HG03097 (cell line): ENCODE data around the gene RAB4B.
"Not testable (repeated sequence)": the region's sequence is repeated elsewhere in the genome, so short reads cannot be mapped to it uniquely, and the experiment has no call there.

Experiments used
- ATAC-seq: cut with Tn5 transposase; IDR thresholded peaks from one replicate; pipeline ENCODE4 v1.9.1; 2021; ENCODE audit not compliant: unreplicated experiment, low FRiP score

Gene RAB4B, protein sequence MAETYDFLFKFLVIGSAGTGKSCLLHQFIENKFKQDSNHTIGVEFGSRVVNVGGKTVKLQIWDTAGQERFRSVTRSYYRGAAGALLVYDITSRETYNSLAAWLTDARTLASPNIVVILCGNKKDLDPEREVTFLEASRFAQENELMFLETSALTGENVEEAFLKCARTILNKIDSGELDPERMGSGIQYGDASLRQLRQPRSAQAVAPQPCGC

GRCh38 chr19:40777937-40778705 is at the start of gene RAB4B:
Gene RAB4B (plus strand): TSS chr19:40778247. CDS start chr19:40778376, 129 bp downstream.
- peak; percentile 60 for ATAC-seq

GRCh38 chr19:40730065-40730464 is 48.0 kb upstream of the RAB4B start:
- not testable (repeated sequence) for ATAC-seq

DNA sequence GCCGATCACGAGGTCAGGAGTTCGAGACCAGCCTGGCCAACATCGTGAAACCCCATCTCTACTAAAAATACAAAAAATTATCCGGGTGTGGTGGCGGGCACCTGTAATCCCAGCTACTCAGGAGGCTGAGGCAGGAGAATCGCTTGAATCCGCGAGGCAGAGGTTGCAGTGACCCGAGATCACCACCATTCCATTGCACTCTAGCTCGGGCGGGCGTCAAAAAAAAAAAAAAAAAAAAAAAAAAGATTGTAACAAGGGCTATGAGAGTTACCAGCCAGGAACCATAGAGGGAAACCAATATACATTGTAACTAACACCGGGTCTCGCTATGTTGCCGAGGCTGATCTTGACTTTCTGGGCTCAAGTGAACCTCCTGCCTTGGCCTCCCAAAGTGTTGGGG is 45.7 kb upstream of the RAB4B start:
- ATAC-seq = not testable (repeated sequence)

DNA sequence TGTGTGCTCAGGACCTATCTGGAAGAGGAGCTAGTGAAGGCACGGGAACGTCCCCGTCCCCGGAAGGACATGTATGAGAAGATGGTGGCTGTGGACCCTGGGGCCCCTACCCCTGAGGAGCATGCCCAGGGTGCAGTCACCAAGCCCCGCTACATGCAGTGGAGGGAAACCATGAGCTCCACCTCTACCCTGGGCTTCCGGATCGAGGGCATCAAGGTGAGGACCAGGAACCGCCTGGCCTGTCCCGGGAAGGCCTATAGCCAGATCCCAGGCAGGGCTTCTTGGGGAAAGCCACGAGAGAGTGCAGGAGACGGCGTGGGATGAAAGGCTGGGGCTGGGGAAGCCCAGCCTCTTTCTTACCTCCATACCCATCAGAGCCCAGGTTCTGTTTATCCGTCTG is 44.9 kb upstream of the RAB4B start:
- no peak for ATAC-seq

- ATAC-seq = no peak
Measured at GRCh38 chr19:40735013-40735771, 42.9 kb upstream of the RAB4B start.

DNA sequence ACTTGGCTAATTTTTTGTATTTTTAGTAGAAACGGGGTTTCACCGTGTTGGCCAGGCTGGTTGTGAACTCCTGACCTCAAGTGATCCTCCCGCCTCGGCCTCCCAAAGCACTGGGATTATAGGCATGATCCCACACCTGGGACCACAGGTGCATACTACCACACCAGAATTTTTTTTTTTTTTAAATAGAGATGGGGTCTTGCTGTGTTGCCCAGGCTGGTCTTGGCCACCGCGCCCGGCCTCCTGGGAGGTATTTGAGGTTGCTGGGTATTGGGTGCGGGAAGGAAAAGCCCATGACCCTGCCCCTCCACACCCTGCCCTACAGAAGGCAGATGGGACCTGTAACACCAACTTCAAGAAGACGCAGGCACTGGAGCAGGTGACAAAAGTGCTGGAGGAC is 41.4 kb upstream of the RAB4B start:
- ATAC-seq = no peak

DNA sequence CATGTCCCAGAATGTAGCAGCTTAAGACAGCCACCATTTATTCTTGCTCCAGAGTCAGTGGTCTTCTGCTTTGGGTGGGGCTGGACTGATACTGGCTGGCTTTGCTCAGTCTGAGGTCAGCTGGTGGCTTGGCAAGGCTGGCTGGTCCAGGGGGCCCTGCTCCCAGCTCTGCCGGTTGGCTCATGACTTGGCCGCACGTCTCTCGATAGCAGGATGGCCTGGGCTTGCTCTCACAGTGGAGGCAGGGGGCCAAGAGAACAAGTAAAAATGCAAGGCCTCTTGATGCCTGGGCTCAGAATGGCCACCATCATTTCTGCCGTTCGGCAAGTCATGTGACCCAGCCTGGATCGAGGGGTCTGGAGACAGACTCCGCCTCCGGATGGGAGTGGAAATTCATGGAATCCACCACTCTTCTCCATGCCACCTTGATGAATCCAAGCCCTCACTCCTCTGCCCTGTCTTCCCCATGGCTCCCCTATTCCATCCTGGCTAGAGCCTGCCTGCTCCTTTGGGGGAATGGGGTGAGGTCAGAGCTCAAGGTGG is 40.9 kb upstream of the RAB4B start:
- no peak for ATAC-seq

DNA sequence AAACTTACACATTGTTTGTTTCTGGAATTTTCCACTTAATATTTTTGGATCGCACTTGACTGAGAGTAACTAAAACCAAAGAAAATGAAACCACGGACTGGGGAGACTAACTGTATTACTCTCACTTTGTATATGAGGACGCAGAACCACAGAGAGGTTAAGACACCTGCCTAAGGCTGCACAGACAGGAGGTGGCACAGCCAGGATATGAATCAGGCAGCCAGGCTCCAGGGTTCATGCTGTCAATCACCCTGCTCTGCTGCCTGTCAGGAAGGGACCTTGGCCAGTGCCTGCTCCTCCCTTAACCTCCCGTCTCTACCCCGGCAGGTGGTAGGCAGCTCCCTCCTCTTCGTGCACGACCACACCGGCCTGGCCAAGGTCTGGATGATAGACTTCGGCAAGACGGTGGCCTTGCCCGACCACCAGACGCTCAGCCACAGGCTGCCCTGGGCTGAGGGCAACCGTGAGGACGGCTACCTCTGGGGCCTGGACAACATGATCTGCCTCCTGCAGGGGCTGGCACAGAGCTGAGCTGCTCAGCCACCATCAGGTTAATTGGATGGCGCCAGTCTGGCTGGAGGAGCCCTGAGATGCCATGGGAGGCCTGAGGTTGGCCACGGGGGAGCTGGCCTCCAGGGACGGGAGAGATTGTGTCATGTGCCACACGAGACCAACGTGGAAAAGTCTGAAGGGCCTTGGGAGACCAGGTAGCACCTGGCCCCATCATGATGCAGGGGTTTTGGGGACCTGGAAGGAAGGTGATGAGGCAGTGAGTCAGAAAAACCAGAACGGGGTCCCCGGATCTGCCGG is 38.8 kb upstream of the RAB4B start:
- ATAC-seq = no peak

DNA sequence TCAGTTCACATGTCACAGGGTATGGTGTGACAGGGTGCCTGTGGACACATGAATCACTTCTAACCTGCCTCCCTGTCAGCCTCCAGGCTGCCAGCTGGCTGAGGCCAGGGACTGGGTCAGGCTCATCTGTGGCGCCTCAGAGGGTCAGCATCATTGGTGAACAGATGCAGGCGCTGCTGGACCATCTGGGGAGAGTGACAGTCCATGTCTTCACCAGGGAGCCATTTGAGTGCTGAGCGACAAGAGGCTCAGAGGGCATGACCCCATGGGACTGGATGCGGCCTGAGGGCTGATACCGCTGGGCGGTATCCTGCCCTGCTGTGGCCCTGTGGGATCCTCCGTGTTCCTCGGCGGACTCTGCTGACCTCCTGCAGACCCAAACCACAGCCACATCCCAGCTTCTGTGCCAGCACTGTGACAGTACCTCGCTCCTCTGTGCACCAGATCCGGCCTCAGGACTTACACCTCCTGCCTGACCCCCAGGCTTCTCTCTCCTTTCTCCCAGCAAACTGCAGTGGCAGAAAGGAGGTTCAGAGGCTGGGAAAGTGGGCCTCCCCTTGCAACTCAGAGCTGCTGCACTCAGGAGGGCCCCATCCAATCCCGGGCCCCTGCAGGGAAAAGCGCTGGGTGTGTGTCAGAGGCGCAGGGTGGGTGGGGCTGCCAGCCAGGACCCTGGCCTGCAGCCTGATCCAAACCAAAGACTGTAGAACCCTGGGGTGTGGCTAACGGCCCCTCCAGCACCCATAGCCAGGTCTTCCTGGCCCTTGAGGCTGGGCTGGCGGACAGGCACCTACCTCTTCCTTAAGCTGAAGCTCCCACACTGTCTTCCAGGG is 38.0 kb upstream of the RAB4B start:
- no peak for ATAC-seq

GRCh38 chr19:40740747-40741146 is 37.3 kb upstream of the RAB4B start:
- ATAC-seq = no peak

DNA sequence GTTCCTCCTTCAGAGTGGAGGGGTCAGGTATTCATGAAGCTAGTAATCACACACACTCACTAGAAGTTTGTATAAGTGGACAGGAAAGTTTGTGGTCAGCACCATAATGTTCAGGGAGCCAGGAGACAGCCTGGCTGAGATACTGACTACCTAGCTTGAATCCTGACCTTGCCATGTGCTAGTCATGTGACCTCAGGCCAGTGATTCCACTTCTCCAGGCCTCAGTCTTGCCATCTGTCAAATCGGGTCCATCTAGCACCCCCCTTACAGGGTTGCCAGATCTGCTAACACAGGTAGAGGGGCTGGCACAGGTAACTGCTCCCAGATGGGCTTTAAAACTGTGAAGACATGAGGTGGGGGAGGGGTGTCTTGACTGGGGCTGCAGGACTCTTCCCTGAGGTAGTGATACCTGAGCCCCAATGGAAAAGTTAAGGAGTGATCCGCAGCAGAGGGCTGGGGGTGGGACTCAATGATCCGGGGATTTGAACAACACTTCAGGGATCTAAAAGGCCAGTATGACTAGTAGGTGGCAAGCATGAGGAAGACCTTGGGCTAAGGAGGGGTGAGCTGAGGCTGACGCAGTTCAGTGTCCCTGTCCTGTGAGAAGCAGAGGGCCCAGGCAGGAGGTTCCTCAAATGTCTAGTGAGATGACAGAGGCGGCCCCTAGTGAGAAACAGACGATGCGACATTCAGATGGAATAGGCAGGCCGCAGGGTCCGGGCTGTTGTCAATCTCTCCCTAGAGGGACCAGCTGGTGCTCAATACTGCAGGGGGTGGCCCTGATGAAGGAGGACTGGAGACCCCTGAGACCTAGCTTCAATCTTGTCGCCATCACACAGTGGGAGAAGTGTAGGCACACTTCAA is 36.3 kb upstream of the RAB4B start:
- no peak for ATAC-seq

- no peak for ATAC-seq
Measured at GRCh38 chr19:40742477-40742876, 35.6 kb upstream of the RAB4B start.

GRCh38 chr19:40742886-40743285 is 35.2 kb upstream of the RAB4B start:
- no peak for ATAC-seq

DNA sequence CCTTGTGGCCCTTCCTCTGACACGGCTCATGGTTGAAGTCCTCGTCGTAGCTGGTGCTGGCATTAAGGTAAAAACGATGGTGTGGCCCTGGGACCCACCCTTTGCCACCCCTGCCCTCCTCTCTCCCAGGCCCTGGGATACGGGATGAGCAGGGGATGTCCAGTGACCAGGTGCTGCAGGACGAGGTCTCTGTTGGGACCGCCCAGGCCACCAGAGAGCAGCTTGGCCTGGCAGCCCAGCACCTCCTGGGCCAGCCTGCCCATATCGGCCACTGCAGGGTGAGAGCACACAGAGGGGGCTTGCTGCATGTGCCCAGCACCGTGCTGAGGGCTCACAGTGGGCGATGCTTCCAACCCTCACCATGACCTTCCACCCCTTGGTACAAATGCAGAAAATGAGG is 34.1 kb upstream of the RAB4B start:
- no peak for ATAC-seq

DNA sequence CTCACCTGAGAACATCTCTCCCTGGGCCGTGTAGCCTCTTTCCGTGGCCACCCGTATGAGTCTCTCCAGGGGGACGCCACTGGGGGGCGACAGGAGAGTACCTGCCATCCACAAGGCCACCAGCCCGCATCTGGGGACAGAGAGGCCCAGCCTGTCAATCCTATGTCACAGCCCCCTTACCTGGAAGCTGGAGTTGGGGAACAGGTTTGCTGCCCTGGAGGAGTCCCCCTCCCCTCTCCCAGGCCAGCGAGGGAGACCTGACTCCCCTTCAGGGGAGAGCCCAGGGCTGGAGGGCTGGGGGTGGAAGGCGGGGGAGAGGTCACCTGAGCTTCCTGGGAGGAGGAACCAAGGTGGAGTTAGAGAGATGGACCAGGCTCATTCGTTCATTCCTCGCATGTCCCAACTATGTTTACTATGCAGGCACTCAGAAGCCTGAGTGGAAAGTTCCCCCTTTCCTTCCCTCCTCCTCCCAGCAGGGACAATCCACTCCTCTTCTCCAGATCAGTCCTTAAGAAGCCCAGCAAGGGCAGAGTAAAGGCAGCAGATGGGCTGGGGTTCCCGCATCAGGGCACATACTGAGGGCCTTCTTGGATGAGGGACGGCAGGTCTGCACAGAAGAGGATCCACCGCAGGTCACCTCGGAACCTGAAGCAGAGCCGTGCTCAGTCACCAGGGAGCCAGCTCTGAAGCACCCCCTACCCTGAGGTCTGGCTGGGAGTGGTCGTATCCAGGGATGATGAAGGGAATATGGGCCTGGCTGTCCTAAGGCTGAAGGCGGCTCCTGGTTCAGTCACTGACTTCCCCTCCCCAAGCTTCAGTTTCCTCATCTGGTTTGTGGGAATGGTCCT is 33.3 kb upstream of the RAB4B start:
- ATAC-seq = no peak

GRCh38 chr19:40745402-40745780 is 32.7 kb upstream of the RAB4B start:
- ATAC-seq = no peak

GRCh38 chr19:40747536-40747935 is 30.5 kb upstream of the RAB4B start:
- no peak for ATAC-seq
